Panc1 (cell line): ENCODE measurements around the gene PSIP1. TPM values are rescaled to one million over a fixed set of nuclear protein-coding genes. Genes with fewer than 3 reads are reported as not detected.

Experiments
- ATAC-seq: fragments of 200-7000 bp; cut with Tn5 transposase; 2 replicates; pipeline ENCODE4 v1.9.1; 2020; ENCODE audit warnings: mild to moderate bottlenecking, moderate library complexity
- BruUV-seq: library from RNA; stranded (reverse); fragments of 400-500 nt; replicated peaks from 2 replicates; lab custom pipeline; 2021; lab: Mats Ljungman, UMichigan
- CTCF ChIA-PET: fragments of 300-600 bp; sonication (Branson Sonifier 250); formaldehyde crosslinking; loops from one replicate; lab custom pipeline; 2022; ENCODE audit warnings: antibody characterized with exemption; lab: Charles Lee
- POLR2A ChIA-PET: fragments of 300-600 bp; sonication (Branson Sonifier 250); formaldehyde crosslinking; loops from one replicate; lab custom pipeline; 2022; ENCODE audit warnings: antibody characterized with exemption; lab: Charles Lee
- DNase-seq: peaks from one replicate; pipeline ENCODE4 v3.0.0-alpha.2; 2010; ENCODE audit warnings: low read depth, low spot score
- H3K27ac ChIP-seq: 2 replicates; pipeline ENCODE4 v1.5.1; 2011; ENCODE audit warnings: mild to moderate bottlenecking, low read length, inconsistent platforms
- H3K27me3 ChIP-seq: fragments of 200-500 bp; sonication (Bioruptor generic); 2 replicates; pipeline ENCODE4 v1.6.0; 2014; ENCODE audit warnings: low read length, inconsistent platforms; ENCODE audit not compliant: control insufficient read depth, insufficient read depth
- H3K36me3 ChIP-seq: fragments of 200-500 bp; sonication (Bioruptor generic); 2 replicates; pipeline ENCODE4 v1.5.1; 2014; ENCODE audit warnings: inconsistent platforms, mild to moderate bottlenecking, low read length, moderate library complexity; ENCODE audit not compliant: control insufficient read depth, insufficient read depth
- H3K4me1 ChIP-seq: 2 replicates; pipeline ENCODE4 v1.5.1; 2011; ENCODE audit warnings: inconsistent platforms, mild to moderate bottlenecking, low read length, moderate library complexity; ENCODE audit not compliant: control insufficient read depth, insufficient read depth
- H3K4me3 ChIP-seq, 2 experiments: 2 replicates each; pipeline ENCODE4 v1.5.1; 2011 to 2012; ENCODE audit warnings: low read depth in 2 of 2, low read length in 2 of 2, mild to moderate bottlenecking in 2 of 2, inconsistent platforms in 1 of 2, moderate library complexity in 1 of 2
- H3K9me3 ChIP-seq: fragments of 200-500 bp; sonication (Bioruptor generic); 2 replicates; pipeline ENCODE4 v1.5.1; 2014; ENCODE audit warnings: low read depth, mild to moderate bottlenecking, inconsistent platforms, low read length, moderate library complexity; ENCODE audit not compliant: control insufficient read depth, insufficient read depth
- POLR2AphosphoS5 ChIP-seq: IDR thresholded peaks from 2 replicates; pipeline ENCODE4 v1.6.1; 2012; ENCODE audit warnings: mild to moderate bottlenecking, low read depth, low read length, moderate library complexity
- SIN3A ChIP-seq: IDR thresholded peaks from 2 replicates; pipeline ENCODE4 v1.6.1; 2012; ENCODE audit warnings: low read depth, mild to moderate bottlenecking, low read length, moderate library complexity, borderline replicate concordance; ENCODE audit not compliant: insufficient read depth
- TCF7L2 ChIP-seq: IDR thresholded peaks from 2 replicates; pipeline ENCODE4 v1.6.1; 2011; ENCODE audit warnings: mild to moderate bottlenecking, low read depth, low read length, inconsistent platforms
- in situ Hi-C: cut with HindIII; loops from 2 replicates; pipeline ENCODE4 v1.10.0; 2016; ENCODE audit warnings: low sequenced_read_pairs, low pct_unique_long_range_greater_than_20kb
- intact Hi-C: fragments of 100-400 bp; cut with micrococcal nuclease; formaldehyde crosslinking; loops from one replicate; pipeline ENCODE4 v1.10.0; 2022; ENCODE audit not compliant: unreplicated experiment
- total RNA-seq: library from RNA; stranded (reverse); gene quantifications from one replicate; pipeline ENCODE4 v1.2.1, GENCODE V29; 2021; ENCODE audit not compliant: unreplicated experiment
- TF ChIP-seq, protein P1 (sequence below): fragments of 450-650 bp; IDR thresholded peaks from 2 replicates; pipeline ENCODE4 v1.5.1; 2017; ENCODE audit warnings: mild to moderate bottlenecking
- TF ChIP-seq, protein P2 (sequence below), 2 experiments: IDR thresholded peaks; 2 replicates each; pipeline ENCODE4 v1.6.1; 2011 to 2012; ENCODE audit warnings: low read depth in 2 of 2, control low read depth in 1 of 2, low read length in 1 of 2, mild to moderate bottlenecking in 1 of 2, moderate library complexity in 1 of 2; ENCODE audit not compliant: insufficient read depth in 1 of 2

PSIP1 gene
- total RNA-seq, 1 experiment from 2014 or later: 30.4 TPM

DNA sequence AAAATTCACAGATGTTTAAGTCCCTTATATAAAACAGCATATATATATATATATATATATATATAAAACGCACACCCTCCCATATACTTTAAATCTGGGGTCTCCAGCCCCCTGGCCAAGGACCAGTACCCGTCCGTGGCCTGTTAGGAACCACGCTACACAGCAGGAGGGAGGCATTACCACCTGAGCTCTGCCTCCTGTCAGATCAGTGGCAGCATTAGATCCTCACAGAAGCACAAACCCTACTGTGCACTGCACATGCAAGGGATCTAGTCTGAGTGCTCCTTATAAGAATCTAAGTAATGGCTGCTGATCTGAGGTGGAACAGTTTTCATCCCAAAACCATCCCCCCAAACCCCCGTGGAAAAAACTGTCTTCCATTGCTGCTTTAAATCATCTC, 9.0 kb downstream of the PSIP1 start:
- in situ Hi-C loops (no loop called here), intact Hi-C loops (no loop called here)
- no TSS peak for BruUV-seq
- Histone ChIP-seq H3K4me3 (no peak overlapping the region), H3K27me3 (no peaks in the 10 kb centered on the region), H3K9me3 (no peaks in the 10 kb centered on the region), H3K27ac (no peak overlapping the region), H3K4me1 (no peaks in the 10 kb centered on the region), H3K36me3 (peaks cover 3% of the 10 kb centered on the region; the same call in 1 of the 2 replicates)
- no peak for DNase-seq
- ChIA-PET CTCF (no interaction called here), POLR2A (no interaction called here)
- ATAC-seq: no peak
- no peak for TF ChIP-seq POLR2AphosphoS5
- TF ChIP-seq, protein P1, sequence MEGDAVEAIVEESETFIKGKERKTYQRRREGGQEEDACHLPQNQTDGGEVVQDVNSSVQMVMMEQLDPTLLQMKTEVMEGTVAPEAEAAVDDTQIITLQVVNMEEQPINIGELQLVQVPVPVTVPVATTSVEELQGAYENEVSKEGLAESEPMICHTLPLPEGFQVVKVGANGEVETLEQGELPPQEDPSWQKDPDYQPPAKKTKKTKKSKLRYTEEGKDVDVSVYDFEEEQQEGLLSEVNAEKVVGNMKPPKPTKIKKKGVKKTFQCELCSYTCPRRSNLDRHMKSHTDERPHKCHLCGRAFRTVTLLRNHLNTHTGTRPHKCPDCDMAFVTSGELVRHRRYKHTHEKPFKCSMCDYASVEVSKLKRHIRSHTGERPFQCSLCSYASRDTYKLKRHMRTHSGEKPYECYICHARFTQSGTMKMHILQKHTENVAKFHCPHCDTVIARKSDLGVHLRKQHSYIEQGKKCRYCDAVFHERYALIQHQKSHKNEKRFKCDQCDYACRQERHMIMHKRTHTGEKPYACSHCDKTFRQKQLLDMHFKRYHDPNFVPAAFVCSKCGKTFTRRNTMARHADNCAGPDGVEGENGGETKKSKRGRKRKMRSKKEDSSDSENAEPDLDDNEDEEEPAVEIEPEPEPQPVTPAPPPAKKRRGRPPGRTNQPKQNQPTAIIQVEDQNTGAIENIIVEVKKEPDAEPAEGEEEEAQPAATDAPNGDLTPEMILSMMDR: no peak

DNA sequence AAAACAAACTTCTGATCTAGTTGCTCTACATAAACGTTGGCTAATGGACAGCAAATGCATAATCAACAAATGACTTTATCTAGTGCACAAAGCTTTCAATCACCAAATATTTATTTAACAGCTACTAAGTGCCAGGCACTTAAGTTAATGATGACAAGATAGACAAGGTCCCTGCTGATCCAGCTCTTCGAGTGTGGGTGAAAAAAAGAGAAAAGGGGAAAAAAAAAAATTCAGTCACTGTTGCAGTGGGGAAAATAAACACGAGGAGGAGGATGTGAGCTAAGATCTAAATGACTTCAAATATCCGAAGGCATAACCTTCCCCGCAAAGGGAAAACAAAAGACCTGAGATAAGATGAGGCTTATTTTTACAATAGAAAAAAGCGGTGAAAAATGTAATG, 9.6 kb downstream of the PSIP1 start:
- no peaks in the 10 kb centered on the region for H3K27me3 ChIP-seq
- ATAC-seq (no peak), DNase-seq (no peak)
- CTCF ChIA-PET: no interaction called here
- H3K27ac ChIP-seq: no peak overlapping the region
- no peak for TF ChIP-seq TCF7L2
- no peak for TF ChIP-seq POLR2AphosphoS5
- TF ChIP-seq SIN3A: no peak
- TF ChIP-seq, protein P2, sequence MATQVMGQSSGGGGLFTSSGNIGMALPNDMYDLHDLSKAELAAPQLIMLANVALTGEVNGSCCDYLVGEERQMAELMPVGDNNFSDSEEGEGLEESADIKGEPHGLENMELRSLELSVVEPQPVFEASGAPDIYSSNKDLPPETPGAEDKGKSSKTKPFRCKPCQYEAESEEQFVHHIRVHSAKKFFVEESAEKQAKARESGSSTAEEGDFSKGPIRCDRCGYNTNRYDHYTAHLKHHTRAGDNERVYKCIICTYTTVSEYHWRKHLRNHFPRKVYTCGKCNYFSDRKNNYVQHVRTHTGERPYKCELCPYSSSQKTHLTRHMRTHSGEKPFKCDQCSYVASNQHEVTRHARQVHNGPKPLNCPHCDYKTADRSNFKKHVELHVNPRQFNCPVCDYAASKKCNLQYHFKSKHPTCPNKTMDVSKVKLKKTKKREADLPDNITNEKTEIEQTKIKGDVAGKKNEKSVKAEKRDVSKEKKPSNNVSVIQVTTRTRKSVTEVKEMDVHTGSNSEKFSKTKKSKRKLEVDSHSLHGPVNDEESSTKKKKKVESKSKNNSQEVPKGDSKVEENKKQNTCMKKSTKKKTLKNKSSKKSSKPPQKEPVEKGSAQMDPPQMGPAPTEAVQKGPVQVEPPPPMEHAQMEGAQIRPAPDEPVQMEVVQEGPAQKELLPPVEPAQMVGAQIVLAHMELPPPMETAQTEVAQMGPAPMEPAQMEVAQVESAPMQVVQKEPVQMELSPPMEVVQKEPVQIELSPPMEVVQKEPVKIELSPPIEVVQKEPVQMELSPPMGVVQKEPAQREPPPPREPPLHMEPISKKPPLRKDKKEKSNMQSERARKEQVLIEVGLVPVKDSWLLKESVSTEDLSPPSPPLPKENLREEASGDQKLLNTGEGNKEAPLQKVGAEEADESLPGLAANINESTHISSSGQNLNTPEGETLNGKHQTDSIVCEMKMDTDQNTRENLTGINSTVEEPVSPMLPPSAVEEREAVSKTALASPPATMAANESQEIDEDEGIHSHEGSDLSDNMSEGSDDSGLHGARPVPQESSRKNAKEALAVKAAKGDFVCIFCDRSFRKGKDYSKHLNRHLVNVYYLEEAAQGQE (IDR thresholded peaks at IDR 0.05; ENCODE audit: insufficient read depth in 1 of 2, low read depth in 2 of 2, low read length in 1 of 2): no peak
- TF ChIP-seq, protein P1: no peak
- H3K9me3 ChIP-seq: no peaks in the 10 kb centered on the region
- POLR2A ChIA-PET: no interaction called here
- in situ Hi-C loops (no loop called here), intact Hi-C loops (no loop called here)
- H3K4me1 ChIP-seq: no peaks in the 10 kb centered on the region
- peaks cover 2% of the 10 kb centered on the region; the same call in 1 of the 2 replicates for H3K36me3 ChIP-seq
- no TSS peak for BruUV-seq
- H3K4me3 ChIP-seq: no peak overlapping the region
